K562 (cell line): ENCODE data around the gene GJA9. TPM values are rescaled to one million over a fixed set of nuclear protein-coding genes. Genes with fewer than 3 reads are reported as not detected.
"Not testable (repeated sequence)": the region's sequence is repeated elsewhere in the genome, so short reads cannot be mapped to it uniquely, and the experiment has no call there.

Source experiments
- ATAC-seq: fragments of 200-7000 bp; cut with Tn5 transposase; 3 replicates; pipeline ENCODE4 v1.9.1; 2020; ENCODE audit warnings: moderate library complexity
- BruUV-seq: library from RNA; stranded (reverse); fragments of 400-500 nt; replicated peaks from 2 replicates; lab custom pipeline; 2021; lab: Mats Ljungman, UMichigan
- CTCF ChIA-PET: fragments of 300-600 bp; formaldehyde crosslinking; extraction: SDS; loops from one replicate; lab custom pipeline; 2021; ENCODE audit warnings: low intra/inter-chr PET ratio; lab: Yijun Ruan, JAX
- POLR2A ChIA-PET: fragments of 300-600, 350-650 bp; sonication (Branson Sonifier 250); formaldehyde crosslinking; extraction: SDS; loops from one replicate; lab custom pipeline; 2021; ENCODE audit warnings: antibody characterized with exemption, inconsistent platforms; lab: Yijun Ruan, JAX
- DNase-seq, 4 experiments: peaks; one replicate each; pipeline versions ENCODE4 v3.0.0 to v3.0.0-alpha.2; 2011 to 2018; ENCODE audit warnings: low spot score in 3 of 4, mixed read lengths in 3 of 4; ENCODE audit errors: extremely low read depth in 1 of 4
- FAIRE-seq: peaks from 2 replicates; lab custom pipeline; 2011; peaks lifted over from hg19 to GRCh38; lab: Jason Lieb, UNC
- H2AFZ ChIP-seq: 2 replicates; pipeline ENCODE4 v1.6.0; 2011; ENCODE audit warnings: low read depth, low read length, control low read depth, inconsistent platforms
- H3K27ac ChIP-seq: fragments of 200-600 bp; 3 replicates; pipeline ENCODE4 v1.8.0; 2011; ENCODE audit warnings: low read depth, mild to moderate bottlenecking, control low read depth, inconsistent platforms, low read length, moderate library complexity, mixed read lengths; ENCODE audit errors: extremely low read depth
- H3K27me3 ChIP-seq, 2 experiments: fragments of 300-600 bp in 1 of 2; 2 replicates in 1 of 2; 3 replicates in 1 of 2; pipeline versions ENCODE4 v1.6.0 to v1.8.0; 2011; ENCODE audit warnings: inconsistent platforms in 2 of 2, low read length in 2 of 2, mild to moderate bottlenecking in 1 of 2, mixed read lengths in 1 of 2, moderate library complexity in 1 of 2; ENCODE audit not compliant: control insufficient read depth in 2 of 2, insufficient read depth in 2 of 2
- H3K36me3 ChIP-seq: fragments of 300-600 bp; 3 replicates; pipeline ENCODE4 v1.8.0; 2011; ENCODE audit warnings: mild to moderate bottlenecking, low read length, inconsistent platforms; ENCODE audit not compliant: control insufficient read depth, insufficient read depth
- H3K4me1 ChIP-seq, 2 experiments: fragments of 200-600 bp in 1 of 2; replicated peaks in 1 of 2; 2 replicates in 1 of 2; 3 replicates in 1 of 2; pipeline versions ENCODE4 v1.5.1 to v1.8.0; 2011; ENCODE audit warnings: inconsistent platforms in 2 of 2, low read length in 2 of 2, mild to moderate bottlenecking in 1 of 2, mixed read lengths in 1 of 2, moderate library complexity in 1 of 2; ENCODE audit not compliant: control insufficient read depth in 2 of 2, insufficient read depth in 2 of 2
- H3K4me2 ChIP-seq: 2 replicates; pipeline ENCODE4 v1.6.1; 2011; ENCODE audit warnings: low read length, control low read depth, inconsistent platforms, mixed read lengths; ENCODE audit not compliant: insufficient read depth
- H3K4me3 ChIP-seq: fragments of 200-600 bp; sonication (generic), shearing (Covaris generic); 2 replicates; pipeline ENCODE4 v1.5.1; 2016; ENCODE audit warnings: control low read depth, inconsistent platforms
- H3K79me2 ChIP-seq: fragments of 200-600 bp; 3 replicates; pipeline ENCODE4 v1.8.0; 2011; ENCODE audit warnings: low read length, inconsistent platforms; ENCODE audit not compliant: control insufficient read depth, insufficient read depth
- H3K9ac ChIP-seq, 2 experiments: 2 replicates each; pipeline versions ENCODE4 v1.6.0 to v1.6.1; 2011; ENCODE audit warnings: low read depth in 2 of 2, low read length in 2 of 2, control low read depth in 1 of 2, inconsistent platforms in 1 of 2, mild to moderate bottlenecking in 1 of 2, mixed read lengths in 1 of 2; ENCODE audit not compliant: insufficient read depth in 1 of 2
- H3K9me1 ChIP-seq: one replicate; pipeline ENCODE4 v1.6.0; 2011; ENCODE audit warnings: inconsistent platforms, mild to moderate bottlenecking, low read length, moderate library complexity; ENCODE audit not compliant: control insufficient read depth, insufficient read depth
- H3K9me3 ChIP-seq: replicated peaks from 2 replicates; pipeline ENCODE4 v1.5.1; 2011; ENCODE audit warnings: low read depth, low read length, inconsistent platforms; ENCODE audit not compliant: control insufficient read depth, insufficient read depth
- H4K20me1 ChIP-seq: replicated peaks from 2 replicates; pipeline ENCODE4 v1.6.1; 2011; ENCODE audit warnings: low read length, inconsistent platforms, mixed read lengths; ENCODE audit not compliant: control insufficient read depth, insufficient read depth
- COPS2 ChIP-seq: fragments of 450-650 bp; conservative IDR thresholded peaks from 2 replicates; pipeline ENCODE4 v1.6.1; 2016; ENCODE audit warnings: mild to moderate bottlenecking, moderate library complexity
- CREB1 ChIP-seq, 2 experiments: sonication (generic) in 1 of 2; formaldehyde crosslinking in 1 of 2; IDR thresholded peaks; 2 replicates each; pipeline versions ENCODE4 v1.6.1 to v1.8.0; 2012 to 2022; ENCODE audit warnings: inconsistent platforms in 1 of 2, mild to moderate bottlenecking in 1 of 2, missing genetic modification reagents in 1 of 2, moderate library complexity in 1 of 2
- ELF1 ChIP-seq: fragments of 200-800 bp; sonication (Bioruptor generic); IDR thresholded peaks from 2 replicates; pipeline ENCODE4 v1.6.1; 2016; ENCODE audit warnings: missing genetic modification characterization, missing compliant biosample characterization
- HCFC1 ChIP-seq: IDR thresholded peaks from 2 replicates; pipeline ENCODE4 v1.6.1; 2012; ENCODE audit warnings: low read depth, low read length, improper control_type of control experiment
- KLF16 ChIP-seq: IDR thresholded peaks from 2 replicates; pipeline ENCODE4 v1.6.1; 2016; ENCODE audit warnings: antibody characterized with exemption
- NEUROD1 ChIP-seq: fragments of 150-350 bp; IDR thresholded peaks from 2 replicates; pipeline ENCODE4 v1.6.1; 2014; ENCODE audit warnings: borderline replicate concordance, low read length, low read depth; ENCODE audit not compliant: partially characterized antibody
- NR2C1 ChIP-seq, 2 experiments: fragments of 450-650 bp; IDR thresholded peaks; 2 replicates each; pipeline ENCODE4 v1.6.1; 2017; ENCODE audit warnings: mild to moderate bottlenecking in 2 of 2, antibody characterized with exemption in 1 of 2, inconsistent platforms in 1 of 2, missing compliant biosample characterization in 1 of 2, missing genetic modification characterization in 1 of 2
- SRSF3 ChIP-seq: fragments of 200-400 bp; formaldehyde crosslinking; IDR thresholded peaks from 2 replicates; pipeline ENCODE4 v1.6.1; 2016; ENCODE audit warnings: mild to moderate bottlenecking, low read length, moderate library complexity; ENCODE audit not compliant: insufficient read depth
- ZNF232 ChIP-seq: sonication (generic); formaldehyde crosslinking; IDR thresholded peaks from 2 replicates; pipeline ENCODE4 v1.8.0; 2022; ENCODE audit warnings: mild to moderate bottlenecking, missing genetic modification reagents
- WGBS: fragments of 100-300 bp; shearing (Covaris generic); methylation state at CpG from one replicate; pipeline ENCODE4 v1.1.6; 2016; ENCODE audit warnings: low coverage, mixed read lengths; ENCODE audit not compliant: insufficient coverage; ENCODE audit errors: missing lambda C conversion rate; 5-methylcytosine and 5-hydroxymethylcytosine counted together
- in situ Hi-C: fragments of 300-500 bp; cut with MboI; formaldehyde crosslinking; loops from 4 replicates; pipeline ENCODE4 v1.15.0; 2018; ENCODE audit warnings: inconsistent platforms, mixed read lengths
- intact Hi-C: fragments of 100-400 bp; cut with micrococcal nuclease; formaldehyde crosslinking; loops from 2 replicates; pipeline ENCODE4 v1.14.2; 2022
- polyA plus RNA-seq, 8 experiments: library from polyadenylated mRNA; depleted of rRNA in 4 of 8; stranded (reverse) in 5 of 8; unstranded in 3 of 8; fragments of >200 nt; fragmentation: Nextera tagmentation in 2 of 8; fragmentation: Illumina TruSeq in 1 of 8; extraction: Ambion mirVana in 2 of 8; extraction: Trizol in 1 of 8; gene quantifications; 2 replicates each; pipeline versions ENCODE4 v1.2.1 to v1.2.3, GENCODE V29; 2011 to 2014; ENCODE audit warnings: inconsistent platforms in 1 of 8, missing spikeins in 1 of 8
- total RNA-seq, 7 experiments: library from RNA; depleted of rRNA in 6 of 7; stranded (reverse); fragments of >200 nt in 6 of 7; fragmentation: Illumina TruSeq in 2 of 7; extraction: Trizol in 2 of 7; gene quantifications; 2 replicates each; pipeline versions ENCODE4 v1.2.1 to v1.2.3, GENCODE V29; 2011 to 2021; ENCODE audit warnings: low replicate concordance in 1 of 7
- TF ChIP-seq, protein P1 (sequence below): sonication (generic); formaldehyde crosslinking; IDR thresholded peaks from 2 replicates; pipeline ENCODE4 v1.8.1; 2023; ENCODE audit warnings: mild to moderate bottlenecking, missing genetic modification reagents

Gene GJA9
- total and polyA plus RNA-seq, 9 of the 15 experiments (the other 6 are each of a cell fraction or from before 2014, with no cell fraction given) = not detected

DNA sequence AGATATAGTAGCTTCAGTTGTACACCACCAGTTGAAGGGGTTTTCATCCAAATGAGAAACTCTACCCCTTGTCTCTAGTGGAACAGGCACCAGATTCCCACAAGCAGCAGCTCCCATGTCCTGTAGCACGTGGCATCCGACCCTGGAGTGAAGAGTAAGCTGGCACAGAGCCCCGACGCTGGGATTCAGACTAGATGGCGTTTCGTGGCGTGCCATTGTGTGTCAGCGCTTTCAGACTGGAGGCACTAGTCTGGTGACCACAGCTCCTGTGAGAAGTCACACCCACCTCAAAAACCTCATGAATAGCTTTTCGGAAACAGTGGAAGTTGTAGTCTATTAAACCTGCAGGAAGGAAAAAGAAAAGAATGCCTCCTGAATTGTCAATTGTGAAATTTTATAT lies 42.0 kb downstream of the GJA9 start:
- no peaks in the 10 kb centered on the region for H3K9me3 ChIP-seq
- intact Hi-C loops = loop anchor here (5.0 kb wide), 2 partner anchors 232 to 802 kb away; no protein-coding TSS in a partner anchor
- no peak overlapping the region for H2AFZ ChIP-seq
- H3K9me1 ChIP-seq = no peaks in the 10 kb centered on the region
- H3K4me2 ChIP-seq = no peak overlapping the region
- peaks cover 26% of the 10 kb centered on the region; the same call in 2 of the 3 replicates for H3K36me3 ChIP-seq
- FAIRE-seq = no peak
- H3K27ac ChIP-seq = no peak overlapping the region
- in situ Hi-C loops = no loop called here
- H3K4me1 ChIP-seq = no peaks in the 10 kb centered on the region
- TF ChIP-seq ZNF232 (CRISPR knock-in tag) (no peak), KLF16 (no peak), NEUROD1 (no peak), HCFC1 (no peak), SRSF3 (no peak), CREB1 (IDR thresholded peaks at IDR 0.05) (no peak), CREB1 (CRISPR knock-in tag; IDR thresholded peaks at IDR 0.05) (no peak), ELF1 (tag) (no peak), COPS2 (no peak), NR2C1 (IDR thresholded peaks at IDR 0.05) (no peak), NR2C1 (tag; IDR thresholded peaks at IDR 0.05) (no peak)
- TF ChIP-seq, protein P1, sequence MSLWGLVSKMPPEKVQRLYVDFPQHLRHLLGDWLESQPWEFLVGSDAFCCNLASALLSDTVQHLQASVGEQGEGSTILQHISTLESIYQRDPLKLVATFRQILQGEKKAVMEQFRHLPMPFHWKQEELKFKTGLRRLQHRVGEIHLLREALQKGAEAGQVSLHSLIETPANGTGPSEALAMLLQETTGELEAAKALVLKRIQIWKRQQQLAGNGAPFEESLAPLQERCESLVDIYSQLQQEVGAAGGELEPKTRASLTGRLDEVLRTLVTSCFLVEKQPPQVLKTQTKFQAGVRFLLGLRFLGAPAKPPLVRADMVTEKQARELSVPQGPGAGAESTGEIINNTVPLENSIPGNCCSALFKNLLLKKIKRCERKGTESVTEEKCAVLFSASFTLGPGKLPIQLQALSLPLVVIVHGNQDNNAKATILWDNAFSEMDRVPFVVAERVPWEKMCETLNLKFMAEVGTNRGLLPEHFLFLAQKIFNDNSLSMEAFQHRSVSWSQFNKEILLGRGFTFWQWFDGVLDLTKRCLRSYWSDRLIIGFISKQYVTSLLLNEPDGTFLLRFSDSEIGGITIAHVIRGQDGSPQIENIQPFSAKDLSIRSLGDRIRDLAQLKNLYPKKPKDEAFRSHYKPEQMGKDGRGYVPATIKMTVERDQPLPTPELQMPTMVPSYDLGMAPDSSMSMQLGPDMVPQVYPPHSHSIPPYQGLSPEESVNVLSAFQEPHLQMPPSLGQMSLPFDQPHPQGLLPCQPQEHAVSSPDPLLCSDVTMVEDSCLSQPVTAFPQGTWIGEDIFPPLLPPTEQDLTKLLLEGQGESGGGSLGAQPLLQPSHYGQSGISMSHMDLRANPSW (CRISPR knock-in tag) = no peak
- TF ChIP-seq, all 486 proteins: peak for 0
- DNase-seq (no peak), ATAC-seq (no peak)
- no TSS peak for BruUV-seq
- no peak overlapping the region; a peak in 1 of 4 replicates for H3K9ac ChIP-seq
- H3K79me2 ChIP-seq = no peaks in the 10 kb centered on the region
- 91% methylated on average over 9 of the region's 9 CpGs for WGBS
- ChIA-PET POLR2A (interaction anchor here (0.6 to 1.2 kb wide), 2 partner anchors 13 to 15 kb away, joined by 3 to 4 read pairs; no protein-coding TSS in a partner anchor), CTCF (no interaction called here)
- H4K20me1 ChIP-seq = no peaks in the 10 kb centered on the region
- no peak overlapping the region for H3K4me3 ChIP-seq
- H3K27me3 ChIP-seq = no peaks in the 10 kb centered on the region

DNA sequence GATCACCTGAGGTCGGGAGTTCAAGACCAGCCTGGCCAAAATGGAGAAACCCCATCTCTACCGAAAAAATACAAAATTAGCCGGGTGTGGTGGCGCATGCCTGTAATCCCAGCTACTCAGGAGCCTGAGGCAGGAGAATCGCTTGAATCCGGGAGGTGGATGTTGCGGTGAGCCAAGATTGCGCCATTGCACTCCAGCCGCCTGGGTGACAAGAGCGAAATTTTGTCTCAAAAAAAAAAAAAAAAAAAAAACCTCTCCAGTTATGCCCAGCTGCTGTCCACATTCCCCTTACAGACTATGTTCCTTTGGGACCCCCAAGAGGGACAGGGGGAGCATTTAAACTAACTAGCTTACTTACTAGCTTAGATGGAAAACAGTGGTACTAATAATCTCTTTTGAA lies 45.1 kb downstream of the GJA9 start:
- H3K9me3 ChIP-seq, H3K79me2 ChIP-seq, FAIRE-seq, in situ Hi-C loops, H3K27me3 ChIP-seq, H3K4me2 ChIP-seq, H3K4me3 ChIP-seq, H2AFZ ChIP-seq, DNase-seq, BruUV-seq, H3K27ac ChIP-seq, H3K9ac ChIP-seq, H4K20me1 ChIP-seq, H3K4me1 ChIP-seq, ATAC-seq, H3K9me1 ChIP-seq: not testable (repeated sequence)
- ChIA-PET POLR2A (interaction anchor here (0.6 to 0.8 kb wide), 2 partner anchors 10 to 606 kb away, joined by 3 to 4 read pairs; no protein-coding TSS in a partner anchor), CTCF (interaction anchor here (0.6 to 2.9 kb wide), 2 partner anchors 228 to 810 kb away, joined by 5 to 17 read pairs; no protein-coding TSS in a partner anchor)
- WGBS = 52% methylated on average over 10 of the region's 10 CpGs
- peaks cover 16% of the 10 kb centered on the region; the same call in 1 of the 3 replicates for H3K36me3 ChIP-seq
- intact Hi-C loops = loop anchor here (5.0 kb wide), 2 partner anchors 229 to 799 kb away; no protein-coding TSS in a partner anchor
